GM19238 (cell line): Measurements from ENCODE around the gene FNTB.
A peak's percentile ranks its signal among the peaks of the same experiment; 100 is the strongest.

ENCODE experiments used
- DNase-seq: peaks from one replicate; pipeline ENCODE4 v3.0.0; 2011; ENCODE audit warnings: low spot score; ENCODE audit not compliant: insufficient read length

FNTB gene, protein sequence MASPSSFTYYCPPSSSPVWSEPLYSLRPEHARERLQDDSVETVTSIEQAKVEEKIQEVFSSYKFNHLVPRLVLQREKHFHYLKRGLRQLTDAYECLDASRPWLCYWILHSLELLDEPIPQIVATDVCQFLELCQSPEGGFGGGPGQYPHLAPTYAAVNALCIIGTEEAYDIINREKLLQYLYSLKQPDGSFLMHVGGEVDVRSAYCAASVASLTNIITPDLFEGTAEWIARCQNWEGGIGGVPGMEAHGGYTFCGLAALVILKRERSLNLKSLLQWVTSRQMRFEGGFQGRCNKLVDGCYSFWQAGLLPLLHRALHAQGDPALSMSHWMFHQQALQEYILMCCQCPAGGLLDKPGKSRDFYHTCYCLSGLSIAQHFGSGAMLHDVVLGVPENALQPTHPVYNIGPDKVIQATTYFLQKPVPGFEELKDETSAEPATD

DNA sequence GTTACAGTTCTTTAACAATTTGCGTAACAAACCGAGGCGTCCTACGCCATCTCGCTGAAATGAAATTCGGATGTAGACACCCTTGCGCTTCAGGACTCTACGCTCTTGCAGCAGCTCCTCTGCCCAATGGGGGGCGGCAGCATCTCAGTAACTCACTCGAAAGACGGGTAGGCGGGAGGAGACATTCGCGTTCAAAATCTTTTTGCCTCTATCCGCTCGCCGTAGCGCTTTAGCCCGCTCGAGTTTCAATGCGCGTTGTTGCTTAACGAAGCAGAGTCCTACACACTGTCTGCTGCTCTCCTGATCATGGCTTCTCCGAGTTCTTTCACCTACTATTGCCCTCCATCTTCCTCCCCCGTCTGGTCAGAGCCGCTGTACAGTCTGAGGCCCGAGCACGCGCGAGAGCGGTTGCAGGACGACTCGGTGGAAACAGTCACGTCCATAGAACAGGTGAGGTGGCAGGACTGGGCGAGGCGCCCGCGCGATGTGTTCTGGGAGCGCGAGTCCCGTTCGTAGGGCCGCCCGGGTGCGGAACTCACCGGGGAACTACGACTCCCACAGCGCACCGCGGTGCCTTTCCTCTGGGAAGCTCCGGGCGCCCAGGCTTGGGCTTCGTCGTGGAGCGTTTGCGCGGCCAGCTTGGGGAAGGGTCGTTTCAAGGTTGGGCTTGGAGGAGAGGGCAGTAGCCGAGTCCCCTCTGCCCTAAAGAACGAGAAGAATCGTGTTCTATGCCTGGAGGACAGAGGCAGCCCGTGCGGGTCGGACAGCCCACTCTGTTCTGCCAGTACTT is at the start of gene FNTB:
Gene FNTB, plus strand, starts transcription at position 248 of the 790 bp plus-strand sequence. Its CDS starts 59 bp downstream, at position 307.
- peak; percentile 90 for DNase-seq

DNA sequence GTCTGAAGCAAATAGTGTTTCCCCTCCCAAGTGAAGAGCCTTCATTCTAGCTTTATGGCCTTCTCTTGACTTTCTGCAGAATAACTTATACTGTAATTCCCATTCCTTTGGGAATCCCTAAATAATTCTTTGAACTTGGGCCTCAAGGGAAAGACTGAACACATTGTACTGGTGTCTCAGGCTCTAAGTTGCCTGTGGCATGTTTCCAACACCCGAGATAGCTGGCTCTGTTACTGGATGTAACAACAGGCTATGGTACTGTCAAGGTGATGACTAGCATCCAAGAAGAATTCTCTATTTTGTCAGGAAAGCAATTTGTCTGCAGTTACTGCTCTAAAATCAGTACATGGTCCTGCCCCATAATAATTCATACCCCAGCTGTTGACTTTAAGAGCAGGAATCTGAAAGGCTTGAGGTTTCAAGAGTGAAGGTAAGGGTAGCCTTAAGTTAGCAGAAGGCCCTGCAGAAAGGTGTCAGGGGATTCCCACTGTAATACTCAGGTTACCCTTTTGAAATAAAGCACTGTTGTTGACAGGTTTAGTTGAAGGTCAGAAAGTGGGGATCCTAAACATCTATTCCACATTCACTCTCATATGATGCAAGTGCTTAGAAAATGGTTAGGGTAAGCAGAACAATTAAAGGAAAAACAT is 49.4 kb upstream of the FNTB start:
- DNase-seq, result no peak

DNA sequence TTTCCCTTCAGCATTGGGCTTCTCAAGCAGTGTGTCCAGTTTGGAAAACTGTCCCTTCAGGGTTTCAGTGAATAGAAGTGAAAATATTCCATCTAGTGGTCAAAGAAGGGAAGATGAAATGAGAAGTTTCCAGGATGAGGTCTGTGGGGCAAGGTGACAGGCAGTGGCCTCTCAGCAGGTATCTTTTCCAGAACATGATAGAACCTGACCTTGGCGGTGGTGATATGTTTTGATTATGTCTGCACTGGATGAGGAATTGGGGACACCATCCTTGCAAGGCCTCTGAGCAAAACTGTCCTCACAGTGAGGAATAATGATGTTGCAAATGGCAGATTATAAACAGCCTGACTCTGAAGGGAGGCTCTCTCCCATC is 48.9 kb upstream of the FNTB start:
- no peak for DNase-seq

DNA sequence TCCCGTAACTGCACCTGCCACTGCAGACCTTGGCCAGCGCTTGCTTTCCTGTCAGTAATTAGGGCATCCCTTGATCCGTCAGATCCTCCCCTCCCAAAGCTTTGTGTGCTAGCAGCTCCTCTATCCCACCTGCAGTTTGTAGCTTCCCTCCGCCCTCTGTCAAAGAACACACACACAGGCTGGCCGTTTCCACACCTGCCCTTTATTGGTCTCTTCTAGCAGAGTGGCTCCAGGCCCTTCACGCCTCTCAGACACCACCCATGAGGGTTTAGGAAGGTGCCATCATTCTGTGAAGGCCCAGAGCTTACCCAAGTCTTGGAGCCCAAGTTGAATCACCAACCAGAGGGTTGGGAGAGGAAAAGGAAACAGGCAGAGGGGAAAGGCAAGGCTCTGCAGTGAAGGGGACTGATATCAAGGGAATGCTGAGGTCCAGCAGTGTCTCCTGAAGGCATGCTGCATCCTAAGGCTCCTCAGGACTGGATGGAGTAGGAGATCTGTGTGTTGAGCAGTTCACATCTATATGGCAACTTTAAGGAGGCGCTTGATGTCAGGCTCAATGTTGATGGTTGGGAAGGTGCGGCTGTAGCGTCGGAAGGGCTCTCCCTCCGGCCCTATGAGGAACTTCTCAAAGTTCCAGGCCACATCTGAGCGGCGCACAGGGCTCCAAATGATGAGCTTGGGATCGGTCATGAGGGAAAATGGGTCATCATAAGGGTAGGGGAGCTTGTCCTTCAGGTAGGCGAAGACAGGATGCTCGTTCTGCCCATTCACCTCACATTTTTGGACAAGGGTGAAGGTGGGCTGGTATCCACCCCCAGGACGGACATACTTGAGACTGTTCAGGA is 47.5 kb upstream of the FNTB start:
- no peak for DNase-seq

DNA sequence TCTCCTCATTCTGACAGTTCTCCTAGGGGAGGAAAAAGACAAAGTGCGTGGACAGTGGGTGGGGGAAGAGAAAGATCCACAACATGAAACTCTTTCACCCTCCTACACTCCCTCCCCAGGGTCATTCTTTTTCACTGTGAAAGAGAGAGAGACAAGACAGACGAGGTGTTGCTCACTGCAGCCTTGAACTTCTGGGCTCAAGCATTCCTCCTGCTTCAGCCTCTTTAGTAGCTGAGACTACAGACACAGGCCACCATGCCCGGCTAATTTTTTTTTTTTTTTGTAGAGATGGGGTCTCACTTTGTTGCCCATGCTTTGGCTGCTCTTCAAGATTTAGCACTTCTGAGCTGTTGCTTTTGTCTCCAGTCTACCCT is 46.9 kb upstream of the FNTB start:
- no peak for DNase-seq

DNA sequence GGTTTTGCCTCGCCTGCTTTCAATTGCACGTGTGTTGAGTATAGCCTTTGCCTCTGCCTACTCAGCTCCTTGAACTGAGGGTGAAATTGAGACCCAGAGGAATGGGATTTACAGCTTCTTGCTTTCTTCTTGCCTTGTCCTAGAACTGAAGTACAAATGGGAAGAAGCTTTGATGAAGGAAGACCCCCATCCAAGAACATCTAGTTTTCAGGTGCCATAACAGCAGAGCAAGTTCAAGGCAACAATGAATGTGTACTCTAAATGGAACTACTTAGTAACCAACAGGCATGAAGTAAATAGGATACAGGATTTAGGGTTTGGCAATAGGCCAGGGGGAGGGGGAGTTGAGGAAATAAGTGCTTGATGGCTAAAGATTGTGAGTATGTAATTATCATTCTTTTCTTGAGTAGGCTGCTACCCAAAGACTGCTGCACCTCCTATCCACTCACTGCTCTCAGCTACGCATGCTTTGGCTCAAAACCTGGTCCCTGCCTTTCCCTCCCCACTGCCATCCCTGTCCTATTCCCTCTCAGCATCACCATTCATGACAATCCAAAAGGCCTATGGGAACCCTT is 46.3 kb upstream of the FNTB start:
- no peak for DNase-seq

DNA sequence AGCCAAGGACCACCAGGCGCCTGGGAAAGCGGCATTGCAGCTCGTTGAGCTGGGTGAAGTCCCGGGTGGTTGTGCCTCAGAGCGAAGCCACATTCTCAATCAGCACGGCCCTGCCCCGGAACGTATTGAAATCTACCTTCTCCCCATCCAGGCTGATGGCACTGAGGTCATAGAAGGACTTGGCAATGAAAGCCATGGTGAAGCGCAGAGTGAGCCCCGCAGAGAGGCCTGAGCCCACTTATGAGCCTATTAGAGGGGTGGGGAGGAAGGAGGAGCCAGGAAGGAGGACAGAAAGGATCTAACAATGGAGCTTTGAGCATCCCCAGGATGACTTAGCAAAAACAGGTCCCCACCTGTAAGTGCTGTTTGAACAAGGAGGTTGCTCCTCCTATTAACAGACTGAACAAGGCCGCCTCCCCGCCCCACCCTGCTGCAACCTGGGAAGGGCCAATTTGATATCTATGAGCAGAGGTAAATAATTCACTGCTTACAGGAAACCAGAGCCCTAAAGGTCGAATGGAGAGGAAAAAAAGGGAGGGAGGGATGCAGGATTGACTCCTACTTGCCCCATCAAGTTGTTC is 44.1 kb upstream of the FNTB start, which contains the start of gene GPX2:
Gene GPX2, minus strand, starts transcription at position 215 of the 581 bp plus-strand sequence. Its CDS starts 19 bp downstream, at position 196.
- DNase-seq, result no peak

DNA sequence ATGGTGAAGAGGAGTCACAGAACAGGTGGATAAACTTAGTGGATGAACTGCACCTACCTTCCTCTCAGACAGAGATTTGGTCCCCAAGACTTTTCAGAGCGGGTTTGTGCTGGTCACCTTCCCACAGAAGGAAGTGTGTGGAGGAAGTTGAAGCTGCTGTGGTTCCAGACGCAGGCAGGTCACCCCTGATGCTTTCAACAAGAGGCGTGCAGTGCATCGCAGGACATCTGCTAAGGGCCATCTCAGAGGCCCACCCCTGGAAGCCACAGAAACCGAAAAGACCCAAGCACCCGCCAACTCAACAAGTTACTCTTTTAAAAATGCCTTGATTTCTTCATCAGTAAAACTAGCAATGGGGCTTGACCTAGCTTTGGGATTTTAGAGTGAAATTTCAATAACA is 43.1 kb upstream of the FNTB start:
- no peak for DNase-seq

DNA sequence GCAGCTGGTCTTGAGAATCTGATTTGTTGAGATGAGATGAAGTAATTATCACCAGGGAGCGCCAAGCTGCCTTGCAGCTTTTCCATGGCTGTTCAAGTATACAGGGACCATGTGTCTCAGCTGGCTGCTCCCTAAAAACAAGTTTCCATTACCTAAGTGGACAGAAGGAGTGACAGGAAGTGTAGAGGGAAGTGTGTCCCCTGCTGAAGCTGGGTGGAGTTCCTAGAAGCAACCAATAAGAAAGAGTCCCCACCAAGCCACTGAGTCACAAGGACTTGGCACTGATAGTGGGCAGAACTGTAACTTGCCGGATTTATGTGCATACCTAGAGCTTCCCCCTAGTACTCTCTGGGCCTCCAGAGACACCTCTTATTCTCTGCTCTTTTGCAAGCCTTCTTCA is 42.7 kb upstream of the FNTB start:
- DNase-seq, result no peak

DNA sequence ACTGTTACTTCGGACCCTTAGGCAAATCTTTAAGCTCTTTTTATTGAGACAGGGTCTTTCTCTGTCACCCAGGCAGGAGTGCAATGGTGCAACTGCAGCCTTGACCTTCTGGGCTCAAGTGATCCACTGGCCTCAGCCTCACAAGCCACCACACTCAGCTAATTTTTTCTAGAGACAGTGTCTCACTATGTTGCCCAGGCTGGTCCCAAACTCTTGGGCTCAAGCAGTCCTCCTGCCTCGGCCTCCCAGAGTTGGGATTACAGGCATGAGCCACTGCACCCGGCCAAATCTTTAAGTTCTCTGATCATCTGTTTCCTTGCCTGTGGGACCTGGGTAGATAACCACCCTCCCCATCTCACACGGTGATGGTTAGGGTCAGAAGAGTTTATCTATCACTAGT is 41.8 kb upstream of the FNTB start:
- no peak for DNase-seq

DNA sequence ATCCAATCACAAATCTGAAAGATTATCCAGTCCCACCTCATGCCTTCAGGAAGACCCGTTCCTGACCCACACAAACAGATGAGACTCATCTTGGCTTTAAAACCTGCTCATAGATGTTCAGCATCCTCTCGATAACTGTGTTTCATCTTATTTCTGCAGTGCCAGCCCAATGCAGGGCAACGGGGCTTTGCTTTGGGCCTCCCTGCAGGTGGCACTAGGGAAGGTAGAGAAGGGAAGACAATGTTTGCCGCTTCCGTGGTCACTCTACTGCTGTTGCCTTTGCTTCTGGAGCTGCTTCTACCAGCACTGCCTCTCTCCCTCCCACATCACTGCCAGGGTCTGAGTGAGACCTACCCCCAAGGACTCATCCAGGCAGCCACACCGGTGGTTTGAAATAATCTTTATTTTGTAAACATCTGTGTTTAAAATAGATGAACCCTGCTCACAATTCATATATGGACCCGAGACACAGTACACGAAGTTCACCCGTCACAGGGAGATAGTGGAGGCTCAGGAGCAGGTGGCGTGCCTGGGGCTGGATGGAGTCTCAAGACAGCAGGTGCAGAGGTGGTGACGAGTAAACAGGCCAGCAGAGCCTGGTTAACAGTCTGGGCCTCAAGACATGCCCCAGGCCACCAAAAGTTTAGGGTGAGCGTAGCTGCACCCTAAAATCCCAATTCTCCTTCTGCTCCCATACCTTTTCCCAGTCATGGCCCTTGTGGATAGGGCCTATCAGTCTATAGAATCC is 41.1 kb upstream of the FNTB start:
- no peak for DNase-seq

DNA sequence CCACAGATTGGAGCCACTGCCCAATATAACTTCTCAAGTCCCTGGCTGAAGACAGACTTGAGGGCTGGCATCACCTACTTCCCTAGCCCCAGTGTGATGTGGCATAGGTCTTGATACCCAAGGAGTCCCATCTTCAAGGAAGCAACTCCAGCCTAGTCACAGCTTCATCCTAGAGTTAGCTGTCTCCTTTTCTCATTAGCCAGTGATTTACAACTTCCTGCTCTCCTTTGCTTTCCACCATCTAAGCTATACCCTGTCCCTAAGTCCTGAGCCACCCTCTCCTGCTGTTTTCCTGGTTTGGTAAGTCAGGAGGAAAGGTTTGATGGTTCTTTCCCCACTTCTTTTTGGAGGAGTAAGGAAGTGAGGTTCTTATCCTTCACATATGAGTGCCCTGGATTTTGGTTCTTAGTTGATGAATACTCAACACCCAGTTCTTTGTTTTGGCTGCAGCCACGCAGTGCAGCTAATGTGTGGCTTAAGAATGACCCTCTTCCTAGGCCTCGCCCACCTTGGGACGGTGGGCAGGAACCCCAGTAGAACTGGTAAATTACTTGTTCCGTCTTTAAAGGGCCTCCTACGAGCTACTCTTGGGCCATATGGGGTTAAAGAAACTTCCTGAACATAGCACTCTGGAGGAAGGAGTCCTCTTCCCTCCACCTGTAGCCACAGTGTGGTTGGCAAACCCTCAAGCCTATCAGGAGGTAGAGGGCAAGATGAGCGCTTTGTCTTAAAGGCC is 40.2 kb upstream of the FNTB start:
- no peak for DNase-seq

DNA sequence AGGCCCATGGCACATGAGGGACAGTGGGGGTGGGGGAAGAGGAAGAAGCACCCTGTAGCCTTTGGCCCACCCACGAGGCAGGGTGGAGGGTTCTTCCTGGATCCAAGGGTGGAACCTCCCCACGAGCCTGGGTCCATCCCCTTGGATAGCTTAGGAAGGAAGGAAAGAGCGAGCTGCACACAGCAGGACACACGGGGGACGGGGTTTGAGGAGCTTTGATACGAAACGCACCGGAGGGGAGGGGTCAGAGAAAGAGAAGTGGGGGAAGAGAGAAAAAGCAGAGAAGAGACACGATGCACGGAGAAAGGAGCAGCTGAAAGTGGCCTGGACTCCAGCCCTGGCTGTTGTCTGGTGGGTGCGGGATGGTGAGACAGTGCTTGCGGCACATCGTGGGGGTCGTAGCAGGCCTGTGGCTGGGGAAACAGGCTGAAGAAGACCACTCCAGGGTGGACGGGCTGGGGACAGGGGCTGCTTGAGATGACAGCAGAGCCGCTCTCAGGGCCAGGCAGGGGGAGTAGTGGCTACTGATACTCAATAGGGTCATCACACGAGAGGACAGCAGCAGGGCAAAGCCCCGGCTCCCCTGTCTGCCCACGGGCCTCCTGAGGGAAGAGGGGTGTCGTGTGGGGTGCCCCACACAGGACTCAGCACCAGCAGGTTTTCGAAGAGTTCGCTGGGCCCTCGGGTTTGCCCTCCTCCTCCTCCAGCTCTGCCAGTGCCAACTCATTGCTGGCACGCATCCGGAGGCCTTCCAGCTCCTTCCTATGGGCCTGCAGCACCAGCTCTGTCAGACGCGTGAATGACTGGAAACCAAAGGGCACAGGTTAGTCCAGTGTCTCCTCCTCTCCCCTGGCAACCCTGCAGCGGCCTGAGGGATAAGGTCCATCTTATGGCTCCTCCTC is 38.7 kb upstream of the FNTB start:
- DNase-seq, result no peak

DNA sequence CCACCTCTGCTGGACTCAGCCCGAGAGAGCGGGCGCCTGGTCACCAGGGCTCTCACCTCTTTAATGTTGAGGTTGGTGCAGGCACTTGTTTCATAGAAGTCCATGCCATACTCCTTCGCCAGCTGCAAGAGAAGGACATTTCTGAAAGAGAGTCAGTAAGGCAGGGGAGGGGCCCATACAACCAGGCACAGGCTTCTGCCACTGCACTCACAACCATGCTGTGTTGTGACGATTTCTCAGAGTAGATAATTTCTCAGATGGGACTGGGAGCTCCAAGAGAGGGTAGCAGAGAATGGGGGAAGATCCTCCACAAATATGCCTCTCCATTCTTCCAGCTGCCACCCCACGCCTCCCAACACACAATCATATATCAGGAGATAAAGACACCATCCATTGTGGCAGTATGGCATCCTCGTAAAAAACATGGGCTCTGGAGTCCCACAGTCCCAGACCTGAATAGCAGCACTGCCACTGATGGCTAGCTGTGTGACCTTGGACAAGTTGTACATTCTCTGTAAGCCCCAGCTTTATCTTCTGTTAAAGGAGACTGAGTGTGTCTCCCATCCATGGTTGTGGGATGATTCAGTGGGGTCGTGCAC is 38.0 kb upstream of the FNTB start:
- DNase-seq, result no peak

DNA sequence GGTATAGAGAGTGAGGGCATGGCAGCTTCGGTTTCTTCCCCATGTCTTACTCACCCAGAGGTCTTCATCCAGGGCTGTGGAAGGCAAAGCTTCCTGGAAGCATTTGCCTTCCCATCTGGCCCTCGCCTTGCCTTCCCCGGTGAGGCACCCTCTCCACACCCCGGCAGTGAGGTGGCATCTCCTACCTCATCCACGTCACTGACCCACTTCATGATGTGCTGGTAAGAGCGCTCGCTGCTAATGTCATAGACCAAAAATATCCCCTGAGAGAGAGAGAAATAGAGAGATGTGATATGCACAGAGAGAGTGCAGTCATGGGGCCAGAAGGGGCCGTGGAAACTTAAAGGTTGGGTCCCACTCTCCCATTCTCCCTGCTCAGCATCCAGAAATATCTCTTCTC is 35.8 kb upstream of the FNTB start:
- DNase-seq, result no peak

DNA sequence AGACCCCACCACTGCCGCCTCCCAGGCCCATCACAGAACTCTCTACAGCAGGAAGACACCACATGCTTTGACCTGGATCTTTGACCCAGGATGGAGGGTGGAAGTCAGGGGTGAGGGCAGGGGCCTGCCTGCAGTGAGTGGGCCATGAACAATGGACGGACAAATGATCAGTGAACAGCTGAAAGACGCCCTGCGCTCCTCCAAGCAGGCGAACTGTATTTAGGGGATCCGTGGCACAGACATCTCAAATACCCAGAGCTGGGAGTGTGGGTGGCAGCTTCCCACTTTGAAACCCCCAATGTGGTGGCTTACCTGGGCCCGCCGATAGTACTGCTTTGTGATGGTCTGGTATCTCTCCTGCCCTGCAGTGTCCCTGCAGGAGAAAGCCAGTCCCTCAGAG is 35.4 kb upstream of the FNTB start:
- no peak for DNase-seq

DNA sequence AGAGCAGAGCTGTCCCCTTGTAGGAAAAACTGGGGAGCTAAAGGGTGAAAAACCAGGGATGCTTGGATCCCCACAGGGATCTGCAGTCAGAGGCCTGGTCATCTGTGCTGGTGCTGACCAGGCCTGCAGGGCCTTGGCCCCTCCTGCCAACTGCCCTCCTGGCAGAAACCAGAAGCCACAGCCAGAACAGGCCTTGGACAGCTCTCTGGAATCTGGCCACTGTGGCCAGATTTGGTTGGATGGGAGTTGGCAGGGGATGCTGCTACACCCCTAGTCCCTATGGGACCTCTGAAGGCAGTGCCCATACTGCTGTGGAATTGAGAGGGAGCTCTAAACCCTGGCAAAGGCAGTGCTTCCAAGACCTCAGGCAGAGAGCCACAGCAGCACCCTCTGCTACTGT is 35.0 kb upstream of the FNTB start:
- no peak for DNase-seq
